Measurements from ENCODE around the gene EPHB2. TPM values are rescaled to one million over a fixed set of nuclear protein-coding genes. Genes with fewer than 3 reads are reported as not detected.
"Not testable (repeated sequence)": the region's sequence is repeated elsewhere in the genome, so short reads cannot be mapped to it uniquely, and the experiment has no call there.

The EPHB2 gene
- total RNA-seq, 1 donor from 2014 or later, result 14.6 TPM

DNA sequence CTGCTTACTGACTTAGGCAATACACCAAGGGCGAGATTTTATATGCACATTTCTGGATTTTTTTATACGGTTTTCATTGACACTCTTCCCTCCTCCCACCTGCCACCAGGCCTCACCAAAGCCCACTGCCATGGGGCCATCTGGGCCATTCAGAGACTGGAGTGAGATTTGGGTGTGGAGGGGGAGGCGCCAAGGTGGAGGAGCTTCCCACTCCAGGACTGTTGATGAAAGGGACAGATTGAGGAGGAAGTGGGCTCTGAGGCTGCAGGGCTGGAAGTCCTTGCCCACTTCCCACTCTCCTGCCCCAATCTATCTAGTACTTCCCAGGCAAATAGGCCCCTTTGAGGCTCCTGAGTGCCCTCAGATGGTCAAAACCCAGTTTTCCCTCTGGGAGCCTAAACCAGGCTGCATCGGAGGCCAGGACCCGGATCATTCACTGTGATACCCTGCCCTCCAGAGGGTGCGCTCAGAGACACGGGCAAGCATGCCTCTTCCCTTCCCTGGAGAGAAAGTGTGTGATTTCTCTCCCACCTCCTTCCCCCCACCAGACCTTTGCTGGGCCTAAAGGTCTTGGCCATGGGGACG is 204.1 kb downstream of the EPHB2 start:
- no peak for DNase-seq (ENCODE audit: low spot score)

DNA sequence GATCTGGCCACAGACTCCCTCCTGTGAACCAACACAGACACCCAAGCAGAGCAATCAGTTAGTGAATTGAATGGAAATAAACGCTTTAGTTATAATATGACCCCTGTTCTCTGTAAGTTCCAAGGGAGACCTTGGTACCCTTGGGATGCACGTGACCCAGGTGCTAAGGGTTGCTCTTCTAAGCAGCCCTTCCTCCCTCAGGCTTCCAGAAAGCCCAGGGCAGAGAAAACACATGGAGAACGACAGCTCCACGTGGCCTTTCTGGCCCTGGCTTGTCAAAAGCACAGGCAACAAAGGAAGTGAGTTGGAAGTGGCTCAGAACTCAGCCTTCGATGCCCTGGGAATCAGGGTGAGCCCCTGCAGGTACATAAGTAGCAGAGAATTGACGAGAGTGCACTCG is 204.6 kb downstream of the EPHB2 start:
- DNase-seq (ENCODE audit: low spot score), result no peak

- DNase-seq (ENCODE audit: low spot score), result no peak
Observed at GRCh38 chr1:22915816-22916470, 205.3 kb downstream of the EPHB2 start.

DNA sequence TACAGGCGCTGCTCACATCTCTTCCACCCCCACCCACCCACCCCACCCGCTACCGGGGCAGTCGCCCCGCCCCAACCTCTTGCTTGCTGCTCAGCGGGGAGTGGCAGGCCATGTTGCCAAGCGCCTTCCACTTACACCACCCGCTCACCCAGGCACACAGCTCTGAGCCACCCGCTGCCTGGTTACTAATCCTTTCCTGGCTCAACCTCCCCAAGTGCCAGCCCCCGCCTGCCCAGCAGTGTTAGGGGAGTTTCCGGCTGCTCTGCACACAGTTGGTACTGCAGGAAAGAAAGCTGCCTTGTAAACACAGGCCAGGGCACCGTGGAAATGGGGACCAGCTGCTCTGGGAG is 205.8 kb downstream of the EPHB2 start:
- peak; percentile 63 for DNase-seq (ENCODE audit: low spot score)

- DNase-seq (ENCODE audit: low spot score), result no peak
Observed at GRCh38 chr1:22917989-22918388, 207.3 kb downstream of the EPHB2 start.

GRCh38 chr1:22918644-22919043 is 208.0 kb downstream of the EPHB2 start:
- no peak for DNase-seq (ENCODE audit: low spot score)

GRCh38 chr1:22919341-22920025 is 208.8 kb downstream of the EPHB2 start:
- DNase-seq (ENCODE audit: low spot score), result no peak

- DNase-seq (ENCODE audit: low spot score), result no peak
Observed at GRCh38 chr1:22920026-22920733, 209.5 kb downstream of the EPHB2 start.

DNA sequence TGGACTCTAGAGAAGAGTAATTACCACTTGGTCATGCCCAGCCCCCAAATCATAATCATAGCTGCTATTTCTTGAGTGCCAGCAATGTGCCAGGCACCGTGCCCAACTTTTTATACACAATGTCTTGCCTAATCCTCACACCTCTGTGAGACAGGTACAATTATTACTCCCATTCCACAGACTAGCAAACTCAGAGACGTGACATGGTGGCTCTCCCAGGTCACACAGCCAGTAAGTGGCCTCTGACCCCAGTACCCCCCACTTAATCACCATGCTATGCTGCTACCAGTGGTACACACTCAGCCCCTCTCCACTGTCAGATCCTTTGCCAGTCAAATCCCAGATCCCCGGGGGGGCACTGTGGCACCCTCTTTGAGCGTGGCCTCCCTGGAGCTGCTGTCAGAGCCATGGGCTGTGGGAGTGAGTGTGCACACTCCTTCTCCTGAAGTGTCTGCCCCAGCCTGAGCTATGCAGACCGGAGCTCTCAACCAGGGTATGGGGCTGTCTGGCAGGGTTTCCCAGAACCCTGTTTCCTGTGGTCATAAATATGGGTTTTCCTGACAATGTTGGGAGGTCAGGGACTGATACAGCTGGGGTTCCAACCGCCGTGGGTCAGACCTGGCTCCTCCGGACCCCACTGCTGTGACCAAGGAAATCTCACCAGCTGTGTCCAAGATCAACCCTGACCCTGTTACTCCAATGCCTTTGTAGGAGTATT is 210.3 kb downstream of the EPHB2 start:
- no peak for DNase-seq (ENCODE audit: low spot score)

DNA sequence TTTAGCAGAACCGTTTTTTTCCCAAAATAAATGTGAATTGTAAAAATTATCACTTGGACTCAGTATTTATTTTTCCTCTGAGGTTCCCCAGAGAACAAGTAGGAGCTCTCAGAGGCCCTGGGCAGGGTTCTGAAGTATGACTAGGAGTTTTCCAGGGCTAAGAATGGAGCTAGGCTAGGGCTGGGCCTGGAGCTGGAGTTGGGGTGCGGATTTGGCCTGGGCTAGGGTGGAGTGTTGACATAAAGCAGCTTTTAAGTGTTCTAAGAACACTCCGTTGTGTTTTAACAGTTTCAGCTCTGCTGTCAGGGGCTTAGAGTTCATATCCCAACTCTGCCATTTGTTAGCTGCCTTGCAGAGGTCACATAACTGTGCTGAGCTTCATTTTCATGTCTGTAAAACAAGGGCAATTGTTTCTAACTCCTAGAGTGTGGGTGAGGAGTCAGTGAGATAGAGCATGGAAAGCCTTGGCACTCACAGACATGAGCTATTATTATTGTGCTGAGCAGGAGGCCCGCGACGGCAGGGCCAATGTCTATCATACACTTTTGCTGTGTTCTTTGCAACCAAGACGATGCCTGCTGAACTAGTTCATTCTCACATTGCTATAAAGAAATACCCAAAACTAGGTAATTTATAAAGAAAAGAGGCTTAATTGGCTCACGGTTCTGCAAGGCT is 210.9 kb downstream of the EPHB2 start:
- no peak for DNase-seq (ENCODE audit: low spot score)

DNA sequence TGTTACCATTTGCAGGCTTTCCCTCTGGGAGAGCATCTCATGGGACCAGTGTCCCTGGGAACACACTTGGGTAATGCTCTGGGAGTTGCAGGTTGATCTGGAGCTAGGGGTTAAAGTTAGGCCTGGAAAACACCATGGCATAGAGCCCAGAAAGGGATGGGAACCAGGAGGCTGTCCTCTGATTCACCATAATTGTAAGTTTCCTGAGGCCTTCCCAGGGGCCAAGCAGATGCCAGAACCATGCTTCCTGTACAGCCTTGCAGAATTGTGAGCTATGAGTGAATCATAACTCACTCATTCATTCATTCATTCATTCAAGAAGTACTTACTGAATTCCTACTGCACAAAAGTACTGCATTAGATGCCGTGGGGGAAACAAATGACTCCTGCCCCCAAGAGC is 212.0 kb downstream of the EPHB2 start:
- no peak for DNase-seq (ENCODE audit: low spot score)

DNA sequence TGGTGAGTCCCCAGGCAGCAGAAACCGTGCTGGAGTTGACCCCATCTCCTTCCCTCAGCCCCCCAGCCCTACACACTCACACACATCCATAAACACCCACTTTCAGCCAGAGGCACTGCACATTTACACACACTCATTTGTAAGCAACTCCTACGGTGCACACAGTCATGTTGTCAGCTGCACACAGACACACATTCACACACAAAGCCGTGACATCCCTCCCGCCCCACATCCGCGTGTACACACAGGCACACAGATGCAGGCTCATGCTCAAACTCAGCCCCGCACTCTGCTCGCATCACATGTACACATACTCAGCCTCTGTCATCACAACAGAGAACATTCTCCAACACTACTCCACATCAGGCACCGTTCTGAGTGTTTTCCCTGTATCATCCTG is 214.5 kb downstream of the EPHB2 start:
- no peak for DNase-seq (ENCODE audit: low spot score)

- no peak for DNase-seq (ENCODE audit: low spot score)
Observed at GRCh38 chr1:22930240-22930912, 219.7 kb downstream of the EPHB2 start.

DNA sequence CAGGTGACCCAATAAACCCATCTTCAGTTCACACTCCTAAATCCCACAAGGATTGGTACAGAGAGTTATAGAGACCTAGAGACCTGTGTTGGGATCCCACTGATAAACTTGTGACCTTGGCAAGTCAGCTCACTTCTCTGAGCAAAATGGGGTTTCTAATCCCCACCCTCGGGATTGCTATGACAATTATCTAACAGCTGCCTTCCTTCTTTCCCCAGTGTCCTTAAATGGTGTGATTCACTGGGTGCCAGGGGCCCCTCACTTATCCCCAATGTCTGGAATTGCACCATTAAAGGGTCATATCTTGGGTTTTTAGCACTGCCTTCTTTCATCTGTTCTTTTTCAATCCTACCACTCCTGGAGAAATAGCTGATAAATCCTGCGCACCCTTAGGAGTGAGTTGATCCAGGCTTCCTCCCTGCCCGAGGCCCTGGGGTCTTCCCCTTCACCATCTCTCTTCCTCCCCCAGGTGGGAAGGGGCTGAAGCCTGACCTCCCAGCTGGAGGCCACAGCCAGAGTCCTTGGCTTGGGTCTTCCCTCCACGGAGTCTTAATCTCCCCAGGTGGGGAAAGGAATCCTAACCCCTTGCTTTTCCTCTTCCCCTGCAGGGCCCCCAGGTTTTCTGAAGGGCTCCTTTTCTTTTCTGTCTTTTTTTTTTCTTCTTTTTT is 222.3 kb downstream of the EPHB2 start:
- DNase-seq (ENCODE audit: low spot score), result no peak

DNA sequence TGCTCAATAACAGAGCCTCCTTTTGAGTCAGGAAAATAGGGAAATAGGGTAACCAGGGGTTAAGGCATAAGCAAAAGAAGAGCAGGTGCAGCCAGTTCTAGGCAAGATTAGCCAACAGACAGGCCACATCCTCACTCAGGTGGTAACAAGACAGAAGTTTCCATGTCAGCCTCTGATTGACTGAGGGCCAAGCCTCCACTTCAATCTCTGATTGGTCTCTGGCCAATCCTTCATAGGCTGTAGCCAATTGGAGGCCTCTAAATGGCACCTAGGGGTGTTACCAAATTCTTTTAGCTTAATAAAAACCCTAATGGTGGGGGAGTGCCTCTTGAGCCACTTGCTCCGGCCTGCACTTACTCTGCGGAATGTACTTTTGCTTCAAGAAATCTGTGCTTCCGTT is 224.8 kb downstream of the EPHB2 start:
- DNase-seq (ENCODE audit: low spot score), result no peak

GRCh38 chr1:22936681-22937080 is 226.0 kb downstream of the EPHB2 start:
- no peak for DNase-seq (ENCODE audit: low spot score)

GRCh38 chr1:22941257-22941656 is 230.6 kb downstream of the EPHB2 start:
- DNase-seq (ENCODE audit: low spot score), result no peak

GRCh38 chr1:22944346-22945055 is 233.9 kb downstream of the EPHB2 start:
- DNase-seq (ENCODE audit: low spot score), result no peak

DNA sequence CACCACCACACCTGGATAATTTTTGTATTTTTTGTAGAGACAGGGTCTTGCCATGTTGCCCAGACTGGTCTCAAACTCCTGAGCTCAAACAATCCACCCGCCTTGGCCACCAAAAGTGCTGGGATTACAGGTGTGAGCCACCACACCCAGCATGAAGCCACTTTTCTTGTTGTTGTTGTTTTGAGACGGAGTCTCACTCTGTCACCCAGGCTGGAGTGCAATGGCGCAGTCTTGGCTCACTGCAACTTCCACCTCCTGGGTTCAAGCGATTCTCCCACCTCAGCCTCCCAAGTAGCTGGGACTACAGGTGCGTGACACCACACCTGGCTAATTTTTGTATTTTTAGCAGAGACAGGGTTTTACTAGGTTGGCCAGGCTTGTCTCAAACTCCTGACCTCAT is 234.5 kb downstream of the EPHB2 start:
- DNase-seq (ENCODE audit: low spot score), result not testable (repeated sequence)

- no peak for DNase-seq (ENCODE audit: low spot score)
Observed at GRCh38 chr1:22949822-22950331, 239.2 kb downstream of the EPHB2 start.

Data from ureter (tissue), 1 donor.